GM12801 (cell line): Measurements from ENCODE around the gene GPR62.

Experiments used
- TF ChIP-seq, protein P1 (sequence below): IDR thresholded peaks from one replicate; pipeline ENCODE4 v1.5.1; 2011; ENCODE audit warnings: control low read depth; ENCODE audit not compliant: insufficient read length; ENCODE audit errors: extremely low read depth

The GPR62 gene

DNA sequence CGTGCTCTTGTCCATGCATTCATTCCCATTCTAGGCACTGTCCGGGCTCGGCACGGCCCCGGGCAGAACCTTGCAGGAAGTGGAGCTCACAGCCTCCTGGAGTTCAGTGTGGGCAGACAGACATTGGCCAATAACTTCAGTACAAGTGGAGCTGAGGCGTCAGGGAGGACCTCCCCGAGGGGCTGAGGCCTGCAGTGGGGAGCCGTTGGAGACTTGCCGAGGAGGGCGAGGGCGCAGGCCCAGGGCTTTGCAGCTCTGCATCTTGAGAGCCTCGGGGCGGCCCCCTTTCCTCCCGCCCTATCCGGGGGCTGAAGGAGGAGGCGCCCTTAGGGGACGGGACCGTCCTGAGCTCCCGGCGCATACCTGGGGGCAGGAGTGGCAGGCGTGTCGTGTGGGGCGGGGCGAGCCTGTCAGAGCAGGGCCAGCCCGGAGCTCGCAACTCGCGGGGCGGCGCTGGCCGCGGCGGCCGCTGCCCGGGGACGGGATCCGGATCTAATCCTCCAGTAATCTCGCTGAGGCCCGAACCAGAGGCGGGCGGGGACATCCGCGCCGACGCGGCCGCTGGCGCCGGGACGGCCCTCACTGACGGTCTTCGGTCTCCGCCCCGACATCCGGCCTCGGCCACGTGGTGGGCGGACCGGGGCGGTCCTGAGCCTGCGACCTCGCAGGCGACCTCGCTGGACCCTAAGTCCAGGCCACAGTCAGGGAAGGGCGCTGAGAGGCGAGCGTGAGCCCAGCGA lies 27.8 kb downstream of the GPR62 start, which contains the start of gene ACY1:
ACY1 (plus strand) TSS at position 698 of the 740 bp plus-strand sequence. CDS start 530 bp downstream, outside the sequence.
- TF ChIP-seq, protein P1, sequence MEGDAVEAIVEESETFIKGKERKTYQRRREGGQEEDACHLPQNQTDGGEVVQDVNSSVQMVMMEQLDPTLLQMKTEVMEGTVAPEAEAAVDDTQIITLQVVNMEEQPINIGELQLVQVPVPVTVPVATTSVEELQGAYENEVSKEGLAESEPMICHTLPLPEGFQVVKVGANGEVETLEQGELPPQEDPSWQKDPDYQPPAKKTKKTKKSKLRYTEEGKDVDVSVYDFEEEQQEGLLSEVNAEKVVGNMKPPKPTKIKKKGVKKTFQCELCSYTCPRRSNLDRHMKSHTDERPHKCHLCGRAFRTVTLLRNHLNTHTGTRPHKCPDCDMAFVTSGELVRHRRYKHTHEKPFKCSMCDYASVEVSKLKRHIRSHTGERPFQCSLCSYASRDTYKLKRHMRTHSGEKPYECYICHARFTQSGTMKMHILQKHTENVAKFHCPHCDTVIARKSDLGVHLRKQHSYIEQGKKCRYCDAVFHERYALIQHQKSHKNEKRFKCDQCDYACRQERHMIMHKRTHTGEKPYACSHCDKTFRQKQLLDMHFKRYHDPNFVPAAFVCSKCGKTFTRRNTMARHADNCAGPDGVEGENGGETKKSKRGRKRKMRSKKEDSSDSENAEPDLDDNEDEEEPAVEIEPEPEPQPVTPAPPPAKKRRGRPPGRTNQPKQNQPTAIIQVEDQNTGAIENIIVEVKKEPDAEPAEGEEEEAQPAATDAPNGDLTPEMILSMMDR = no peak

DNA sequence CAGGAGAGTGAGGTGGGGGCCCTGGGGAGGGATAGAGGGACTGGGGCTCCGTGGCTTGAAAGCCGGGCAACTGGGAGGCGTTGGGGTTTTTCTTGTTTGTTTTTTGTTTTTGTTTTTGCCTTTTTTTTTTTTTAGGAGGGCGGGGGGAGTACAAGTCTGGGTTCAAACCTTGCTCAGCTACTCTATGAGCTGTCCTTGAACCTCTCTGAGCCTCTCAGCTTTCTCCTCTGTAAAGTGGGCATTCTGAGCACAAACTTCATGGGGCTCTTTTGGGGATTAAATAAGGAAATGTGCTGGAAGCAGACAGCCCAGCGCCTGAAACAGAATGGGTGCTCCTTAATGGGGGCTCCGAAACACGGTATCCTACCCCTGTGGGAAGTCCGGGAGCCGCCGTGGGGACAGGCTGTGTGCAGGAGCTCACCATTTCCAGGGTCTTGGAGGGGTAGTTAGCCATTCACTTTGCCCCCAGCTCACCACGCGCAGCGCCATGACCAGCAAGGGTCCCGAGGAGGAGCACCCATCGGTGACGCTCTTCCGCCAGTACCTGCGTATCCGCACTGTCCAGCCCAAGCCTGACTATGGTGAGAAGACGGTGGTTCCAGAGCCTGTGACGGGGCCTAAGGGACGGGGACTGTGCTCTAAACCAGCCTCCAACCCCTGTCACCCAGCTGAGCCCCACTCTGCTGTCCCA lies 28.5 kb downstream of the GPR62 start:
- TF ChIP-seq, protein P1 = no peak

DNA sequence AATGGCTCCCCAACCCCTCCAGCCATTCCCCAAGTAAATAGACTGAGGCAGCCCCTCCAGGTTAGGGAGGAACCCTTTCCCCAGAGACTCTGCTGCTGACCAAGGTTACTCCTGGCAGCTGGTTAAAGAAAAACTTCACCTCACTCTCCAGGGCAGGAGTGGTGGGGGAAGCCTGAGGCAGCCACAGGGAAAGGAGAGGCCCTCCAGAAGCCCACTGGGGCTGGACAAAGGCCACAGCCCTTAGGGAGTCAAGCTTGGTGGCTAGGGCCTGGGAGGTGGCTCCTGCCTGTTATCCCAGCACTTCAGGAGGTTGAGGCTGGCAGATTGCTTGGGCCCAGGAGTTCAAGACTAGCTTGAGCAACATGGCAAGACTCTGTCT lies 29.1 kb downstream of the GPR62 start:
- TF ChIP-seq, protein P1 = no peak

DNA sequence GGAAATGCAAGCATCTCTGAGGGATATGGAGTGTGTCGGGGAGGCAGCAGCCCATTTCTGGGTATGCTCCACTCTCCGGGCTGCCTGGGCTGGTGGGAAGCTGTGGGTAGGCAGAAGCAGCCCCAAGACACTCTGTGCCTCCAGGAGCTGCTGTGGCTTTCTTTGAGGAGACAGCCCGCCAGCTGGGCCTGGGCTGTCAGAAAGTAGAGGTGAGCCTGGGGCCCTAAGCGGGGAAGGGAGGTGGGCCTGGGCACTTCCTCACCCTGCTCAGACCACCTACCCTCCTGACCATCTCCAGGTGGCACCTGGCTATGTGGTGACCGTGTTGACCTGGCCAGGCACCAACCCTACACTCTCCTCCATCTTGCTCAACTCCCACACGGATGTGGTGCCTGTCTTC lies 29.9 kb downstream of the GPR62 start:
- TF ChIP-seq, protein P1 = no peak

DNA sequence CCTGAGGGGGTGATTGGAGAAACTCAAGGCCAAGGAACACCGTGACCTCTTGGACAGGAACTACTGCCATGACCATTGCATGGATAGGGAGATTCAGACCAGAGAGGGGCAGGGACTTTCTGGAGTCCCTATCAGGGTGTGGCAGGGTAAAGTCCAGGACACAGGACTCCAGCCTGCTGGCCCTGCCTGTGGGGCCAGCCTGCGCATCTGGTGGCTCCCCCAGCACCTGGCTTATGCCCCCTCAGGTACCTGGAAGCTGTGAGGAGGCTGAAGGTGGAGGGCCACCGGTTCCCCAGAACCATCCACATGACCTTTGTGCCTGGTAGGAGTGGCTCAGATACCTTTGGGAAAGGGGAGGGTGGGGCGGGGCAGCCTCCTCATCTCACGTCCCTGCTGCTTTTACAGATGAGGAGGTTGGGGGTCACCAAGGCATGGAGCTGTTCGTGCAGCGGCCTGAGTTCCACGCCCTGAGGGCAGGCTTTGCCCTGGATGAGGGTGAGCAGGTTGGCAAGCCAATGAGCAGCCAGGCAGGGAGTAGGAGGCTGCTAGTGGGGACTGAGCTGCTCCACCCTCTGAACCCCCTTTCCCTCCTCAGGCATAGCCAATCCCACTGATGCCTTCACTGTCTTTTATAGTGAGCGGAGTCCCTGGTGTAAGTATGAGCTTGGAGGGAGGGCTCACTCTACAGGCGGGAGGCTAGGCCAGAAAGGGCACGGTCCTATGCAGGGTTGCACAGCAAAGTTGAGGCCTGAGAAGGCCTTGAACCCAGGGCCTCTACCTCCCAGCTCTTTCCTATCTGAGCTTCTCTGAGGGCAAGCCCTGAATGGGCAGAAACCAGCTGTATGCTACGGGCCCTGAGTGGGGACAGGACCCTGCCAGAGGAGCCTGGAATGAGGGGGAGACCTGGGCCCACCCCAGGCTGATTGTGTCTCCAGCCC lies 31.1 kb downstream of the GPR62 start:
- TF ChIP-seq, protein P1 = no peak

DNA sequence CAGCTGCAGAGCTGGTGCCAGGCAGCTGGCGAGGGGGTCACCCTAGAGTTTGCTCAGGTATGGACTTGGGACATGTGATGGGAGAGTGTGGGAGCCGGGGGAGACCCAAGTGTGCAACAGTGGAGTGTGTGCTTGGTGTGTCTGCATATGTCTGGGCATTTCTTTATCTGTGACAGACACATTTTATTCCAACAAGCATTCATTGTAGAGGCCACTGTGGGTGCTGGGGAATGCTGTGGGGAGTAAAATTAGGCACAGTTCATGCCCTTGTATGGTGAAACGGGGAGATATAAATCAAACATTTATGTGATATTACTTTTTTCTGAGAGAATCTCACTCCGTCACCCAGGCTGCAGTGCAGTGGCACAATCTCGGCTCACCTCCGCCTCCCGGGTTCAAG lies 32.4 kb downstream of the GPR62 start:
- TF ChIP-seq, protein P1 = no peak
